ENCODE data around the gene CDIPT. TPM values are rescaled to one million over a fixed set of nuclear protein-coding genes. Genes with fewer than 3 reads are reported as not detected.

Gene CDIPT
- total and polyA plus RNA-seq, 3 experiments from 2014 or later = 63.9 to 109 (median 68.4) TPM

Other genes with a start within 250 kb of the CDIPT start
- 100 to 1,000 TPM; 136 to 144 TPM for gene SPN, start 200.0 kb downstream of the CDIPT start, total RNA-seq
- gene SPN, start 200.0 kb downstream of the CDIPT start, polyA plus RNA-seq = 255 TPM
- 1 to 10 TPM; 3.0 to 3.5 TPM for gene QPRT, start 184.0 kb downstream of the CDIPT start, total RNA-seq
- 0.74 TPM for gene QPRT, start 184.0 kb downstream of the CDIPT start, polyA plus RNA-seq
- gene C16orf54, start 117.2 kb downstream of the CDIPT start, total RNA-seq = 10 to 100 TPM; 32.3 to 33.3 TPM
- gene C16orf54, start 117.2 kb downstream of the CDIPT start, polyA plus RNA-seq = 45.0 TPM
- gene ZG16, start 85.0 kb downstream of the CDIPT start, total RNA-seq = not detected
- not detected for gene ZG16, start 85.0 kb downstream of the CDIPT start, polyA plus RNA-seq
- gene KIF22, start 72.5 kb downstream of the CDIPT start, total RNA-seq = 100 to 1,000 TPM; 118 to 131 TPM
- gene KIF22, start 72.5 kb downstream of the CDIPT start, polyA plus RNA-seq = 61.2 TPM
- gene MAZ, start 56.7 kb downstream of the CDIPT start, total RNA-seq = 100 to 1,000 TPM; 455 to 478 TPM
- 85.7 TPM for gene MAZ, start 56.7 kb downstream of the CDIPT start, polyA plus RNA-seq
- 1 to 10 TPM; 1.2 to 1.3 TPM for gene PRRT2, start 51.0 kb downstream of the CDIPT start, total RNA-seq
- gene PRRT2, start 51.0 kb downstream of the CDIPT start, polyA plus RNA-seq = 0.18 TPM
- 10 to 100 TPM; 41.9 to 44.3 TPM for gene PAGR1, start 47.1 kb downstream of the CDIPT start, total RNA-seq
- gene PAGR1, start 47.1 kb downstream of the CDIPT start, polyA plus RNA-seq = 53.1 TPM
- gene MVP, start 42.8 kb downstream of the CDIPT start, total RNA-seq = 10 to 100 TPM; 54.5 to 55.4 TPM
- gene MVP, start 42.8 kb downstream of the CDIPT start, polyA plus RNA-seq = 155 TPM
- under 1 TPM; 0.07 to 0.15 TPM for gene SEZ6L2, start 36.3 kb upstream of the CDIPT start, total RNA-seq
- not detected for gene SEZ6L2, start 36.3 kb upstream of the CDIPT start, polyA plus RNA-seq
- gene ASPHD1, start 37.3 kb upstream of the CDIPT start, total RNA-seq = 1 to 10 TPM; 1.2 to 1.7 TPM
- gene ASPHD1, start 37.3 kb upstream of the CDIPT start, polyA plus RNA-seq = not detected
- gene KCTD13, start 63.0 kb upstream of the CDIPT start, total RNA-seq = 10 to 100 TPM; 35.7 to 37.1 TPM
- 15.9 TPM for gene KCTD13, start 63.0 kb upstream of the CDIPT start, polyA plus RNA-seq
- gene TMEM219, start 98.9 kb upstream of the CDIPT start, total RNA-seq = 10 to 100 TPM; 36.8 to 43.4 TPM
- gene TMEM219, start 98.9 kb upstream of the CDIPT start, polyA plus RNA-seq = 168 TPM
- 10 to 100 TPM; 41.8 to 44.3 TPM for gene TAOK2, start 110.6 kb upstream of the CDIPT start, total RNA-seq
- gene TAOK2, start 110.6 kb upstream of the CDIPT start, polyA plus RNA-seq = 7.1 TPM
- gene HIRIP3, start 132.4 kb upstream of the CDIPT start, total RNA-seq = 10 to 100 TPM; 45.6 to 48.0 TPM
- 22.0 TPM for gene HIRIP3, start 132.4 kb upstream of the CDIPT start, polyA plus RNA-seq
- gene INO80E, start 133.0 kb upstream of the CDIPT start, total RNA-seq = 100 to 1,000 TPM; 121 to 123 TPM
- gene INO80E, start 133.0 kb upstream of the CDIPT start, polyA plus RNA-seq = 6.5 TPM
- under 1 TPM; 0.13 to 0.42 TPM for gene DOC2A, start 147.8 kb upstream of the CDIPT start, total RNA-seq
- not detected for gene DOC2A, start 147.8 kb upstream of the CDIPT start, polyA plus RNA-seq
- not detected for gene C16orf92, start 160.0 kb upstream of the CDIPT start, total RNA-seq
- not detected for gene C16orf92, start 160.0 kb upstream of the CDIPT start, polyA plus RNA-seq
- under 1 TPM; 0.55 to 0.84 TPM for gene TLCD3B, start 168.0 kb upstream of the CDIPT start, total RNA-seq
- gene TLCD3B, start 168.0 kb upstream of the CDIPT start, polyA plus RNA-seq = not detected
- 1,000 to 10,000 TPM; 1,907 to 1,909 TPM for gene ALDOA, start 202.5 kb upstream of the CDIPT start, total RNA-seq
- 1,157 TPM for gene ALDOA, start 202.5 kb upstream of the CDIPT start, polyA plus RNA-seq
- 100 to 1,000 TPM; 137 to 149 TPM for gene PPP4C, start 212.8 kb upstream of the CDIPT start, total RNA-seq
- 201 TPM for gene PPP4C, start 212.8 kb upstream of the CDIPT start, polyA plus RNA-seq
- under 1 TPM; 0.71 to 0.83 TPM for gene TBX6, start 228.7 kb upstream of the CDIPT start, total RNA-seq
- not detected for gene TBX6, start 228.7 kb upstream of the CDIPT start, polyA plus RNA-seq
- gene YPEL3, start 233.0 kb upstream of the CDIPT start, total RNA-seq = 10 to 100 TPM; 32.6 to 36.1 TPM
- 326 TPM for gene YPEL3, start 233.0 kb upstream of the CDIPT start, polyA plus RNA-seq